Measurements from ENCODE around the gene GFOD1.
A peak's percentile ranks its signal among the peaks of the same experiment; 100 is the strongest.
"Not testable (repeated sequence)": the region's sequence is repeated elsewhere in the genome, so short reads cannot be mapped to it uniquely, and the experiment has no call there.

The GFOD1 gene

DNA sequence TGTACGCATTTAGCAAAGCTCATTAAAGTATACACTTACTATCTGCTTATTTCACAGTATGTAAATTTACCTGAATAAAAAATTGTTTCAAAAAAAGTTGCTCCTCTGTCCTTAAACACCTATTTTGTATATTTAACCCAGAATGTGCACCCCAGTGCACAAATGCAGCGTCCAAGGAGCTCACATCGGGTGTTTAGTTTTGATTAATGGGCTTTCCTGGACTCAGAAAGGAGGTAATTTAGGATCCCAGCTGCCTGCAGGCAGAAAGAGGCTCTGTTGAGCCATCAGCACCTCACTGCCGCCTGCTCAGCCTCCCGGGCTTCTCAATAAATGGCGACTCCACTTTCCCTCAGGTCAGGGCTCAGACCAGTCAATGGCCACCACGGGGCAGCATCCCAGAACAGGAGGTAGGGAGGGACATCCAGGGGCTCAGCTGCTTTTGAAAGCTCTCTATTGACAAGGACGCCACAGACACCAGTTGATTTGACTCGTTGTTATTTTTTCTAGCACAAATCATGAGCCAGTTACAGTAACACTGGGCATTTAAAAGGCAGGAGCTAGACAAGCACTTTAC lies 88.9 kb downstream of the GFOD1 start:
- DNase-seq, result no peak

DNA sequence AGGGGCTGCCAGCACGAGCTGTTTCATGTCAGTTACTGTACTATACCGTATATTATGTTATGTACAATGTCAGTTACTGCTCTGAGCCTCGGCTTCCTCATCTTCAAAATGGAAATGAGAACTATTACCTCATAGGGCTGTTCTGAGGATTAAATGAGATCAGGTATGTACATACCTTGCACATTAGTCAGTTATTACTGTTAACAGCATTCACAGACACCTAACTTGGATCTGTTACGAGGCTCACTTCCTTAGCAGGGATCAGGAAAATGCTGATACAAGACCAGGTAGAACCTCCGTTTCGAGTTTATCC lies 89.4 kb downstream of the GFOD1 start:
- no peak for DNase-seq

DNA sequence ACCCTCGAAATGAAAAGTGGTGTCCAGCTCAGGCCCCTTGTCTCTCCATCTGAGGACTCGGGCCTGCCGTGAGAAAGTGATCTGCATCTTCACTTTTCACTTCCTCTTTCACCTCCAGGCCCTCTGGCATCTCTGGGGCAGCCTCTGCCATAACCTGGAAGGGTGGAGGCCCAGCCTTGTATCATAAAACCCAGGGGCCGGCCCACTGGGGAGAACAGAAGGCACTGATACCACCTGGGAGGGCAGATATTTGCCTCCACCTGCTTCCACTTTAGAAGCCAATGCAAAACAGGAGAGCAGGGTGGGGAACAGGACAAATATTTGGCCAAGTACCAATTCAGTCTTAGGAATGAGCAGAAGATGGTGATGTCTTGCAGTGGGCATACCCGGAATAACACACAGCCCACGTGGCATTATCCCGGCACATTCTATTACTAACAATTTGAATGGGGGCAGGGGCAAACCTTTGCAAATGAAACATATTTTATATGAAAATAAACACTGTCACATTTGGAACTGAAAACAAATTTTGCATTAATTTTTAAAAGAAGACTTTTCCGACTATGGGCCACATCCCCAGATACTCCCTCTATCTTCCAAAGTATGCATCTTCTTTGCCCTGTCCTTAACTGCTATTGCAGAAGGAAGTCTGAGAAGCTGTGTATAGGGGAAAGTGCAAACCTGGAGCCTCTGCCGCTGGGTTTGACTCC lies 89.9 kb downstream of the GFOD1 start:
- DNase-seq, result no peak

DNA sequence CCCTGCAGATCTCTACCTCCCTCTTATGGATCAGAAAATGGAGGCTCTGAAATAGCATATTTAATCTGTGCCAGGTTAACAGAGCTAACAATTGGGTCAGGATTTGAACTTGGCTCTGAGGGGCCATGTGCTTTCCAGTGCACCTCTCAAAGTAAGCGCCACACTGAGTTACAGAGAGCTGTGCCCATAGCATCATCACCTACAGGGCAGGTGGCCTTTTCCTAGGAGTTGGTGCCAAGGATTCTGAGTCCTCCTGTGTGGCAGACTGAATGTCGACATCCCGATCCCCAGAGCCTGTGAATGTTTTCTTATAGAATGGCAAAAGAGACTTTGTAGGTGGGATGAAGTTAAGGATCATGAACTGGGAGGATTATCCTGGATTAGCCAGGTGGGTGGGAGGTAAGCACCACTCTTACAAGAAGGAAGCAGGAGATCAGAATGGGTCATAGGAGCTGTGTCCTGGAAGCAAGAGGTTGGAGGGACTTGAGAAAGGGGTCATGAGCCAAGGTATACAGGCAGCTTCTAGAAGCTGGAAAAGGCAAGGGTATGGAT lies 91.1 kb downstream of the GFOD1 start:
- no peak for DNase-seq

DNA sequence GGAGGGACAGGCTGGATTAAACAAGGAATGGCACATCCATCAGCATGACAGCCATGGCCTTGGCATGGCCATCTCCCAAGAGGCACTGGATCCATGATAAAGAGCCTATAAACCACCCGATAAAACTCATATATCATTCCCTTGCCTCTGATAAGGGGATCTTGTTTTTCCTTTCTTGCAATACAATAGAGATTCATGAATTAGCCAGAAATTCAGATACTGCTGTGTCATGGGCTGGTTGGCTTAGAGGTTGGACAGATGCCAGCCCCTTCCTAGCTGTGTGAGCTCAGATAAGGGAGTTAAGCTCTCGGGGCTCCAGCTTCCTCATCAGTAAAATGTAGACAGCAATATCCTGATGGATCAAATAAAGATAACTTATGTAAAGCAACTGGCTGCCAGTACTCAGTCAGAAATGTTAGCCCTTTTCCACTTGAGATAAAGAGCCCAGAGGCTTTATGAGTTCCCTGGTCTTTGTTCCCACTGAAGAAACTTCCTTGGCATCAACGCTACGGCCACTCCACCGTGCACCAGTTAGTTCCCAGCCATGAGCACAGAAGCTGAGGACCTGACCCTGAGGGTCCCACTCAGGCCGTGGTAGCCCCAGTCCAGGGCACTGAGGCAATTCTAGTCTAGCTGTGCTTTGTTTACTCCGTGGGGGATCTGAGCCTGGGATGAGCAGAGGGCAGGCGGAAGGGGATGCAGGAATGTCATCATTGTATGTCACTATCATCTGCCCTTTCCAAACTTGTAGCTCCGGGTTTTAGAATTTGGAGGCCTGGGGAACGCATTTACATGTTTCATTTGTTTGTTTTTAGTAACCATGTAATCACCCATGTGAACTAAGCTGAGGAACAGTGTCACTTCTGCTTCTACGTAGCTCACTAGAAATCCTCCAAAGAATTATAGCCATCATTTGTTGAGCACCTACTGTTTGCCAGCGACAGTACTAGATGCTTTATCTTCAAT lies 91.8 kb downstream of the GFOD1 start:
- DNase-seq, result peak; percentile 59

DNA sequence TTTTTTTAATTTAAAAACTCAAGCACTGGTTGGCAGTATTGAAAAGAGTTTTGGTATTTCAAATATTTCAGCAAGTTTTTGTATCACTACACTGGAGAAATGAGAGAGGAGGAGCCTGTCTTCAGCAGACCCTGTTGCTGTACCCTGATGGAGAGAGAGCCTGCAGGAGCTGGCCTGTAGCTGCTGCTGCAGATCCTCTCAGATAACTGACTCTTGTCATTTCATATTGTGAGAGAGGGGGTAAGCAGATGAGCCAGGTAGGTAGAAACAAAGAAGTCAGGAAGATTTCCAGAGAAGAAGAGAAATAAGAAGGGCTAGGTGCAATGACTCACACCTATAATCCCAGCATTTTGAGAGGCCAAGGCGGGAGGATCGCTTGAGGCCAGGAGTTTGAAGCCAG lies 94.9 kb downstream of the GFOD1 start:
- no peak for DNase-seq

DNA sequence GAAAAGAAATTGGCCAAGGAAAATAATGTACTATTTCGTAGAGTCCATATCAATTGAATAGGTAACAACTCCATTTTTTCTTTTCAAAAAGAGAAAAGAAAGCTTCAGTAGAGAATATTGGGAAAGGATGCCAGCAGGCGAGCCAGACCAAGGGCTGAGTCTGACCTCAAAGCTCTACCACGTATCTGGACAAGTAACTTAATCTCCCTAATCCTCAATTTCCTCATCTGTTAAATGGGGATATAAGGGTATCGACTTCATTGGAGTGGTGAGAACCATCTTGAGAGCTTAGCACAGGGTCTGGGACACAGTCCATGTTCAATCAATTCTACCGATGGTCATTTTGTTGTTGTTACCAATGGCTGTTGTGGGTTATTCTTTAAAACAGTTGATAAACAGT lies 95.9 kb downstream of the GFOD1 start:
- DNase-seq, result no peak

DNA sequence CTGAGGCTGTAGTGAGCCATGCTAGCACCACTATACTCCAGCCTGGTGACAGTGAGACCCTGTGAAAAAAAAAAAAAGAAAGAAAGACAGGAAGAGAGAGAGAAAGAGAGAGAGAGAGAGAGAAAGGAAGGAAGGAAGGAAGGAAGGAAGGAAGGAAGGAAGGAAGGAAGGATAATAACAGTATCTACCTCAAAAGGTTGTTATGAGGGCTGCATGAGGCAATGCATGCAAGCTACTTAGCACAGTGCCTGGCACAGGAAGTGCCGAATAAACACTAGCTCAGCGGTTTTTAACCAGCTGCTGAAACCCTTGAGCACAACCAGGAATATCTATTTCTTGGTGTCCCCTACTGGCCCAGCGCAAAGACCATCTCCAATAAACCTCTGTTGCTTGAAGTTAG lies 96.7 kb downstream of the GFOD1 start:
- DNase-seq, result no peak

DNA sequence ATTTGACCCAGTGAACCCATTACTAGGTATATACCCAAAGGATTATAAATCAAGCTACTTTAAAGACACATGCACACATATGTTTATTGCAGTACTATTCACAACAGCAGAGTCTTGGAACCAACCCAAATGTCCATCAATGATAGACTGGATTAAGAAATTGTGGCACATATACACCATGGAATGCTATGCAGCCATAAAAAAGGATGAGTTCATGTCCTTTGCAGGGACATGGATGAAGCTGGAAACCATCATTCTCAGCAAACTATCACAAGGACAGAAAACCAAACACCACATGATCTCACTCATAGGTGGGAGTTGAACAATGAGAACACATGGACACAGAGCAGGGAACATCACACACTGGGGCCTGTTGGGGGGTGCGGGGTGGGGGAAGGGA lies 98.2 kb downstream of the GFOD1 start:
- DNase-seq, result not testable (repeated sequence)

DNA sequence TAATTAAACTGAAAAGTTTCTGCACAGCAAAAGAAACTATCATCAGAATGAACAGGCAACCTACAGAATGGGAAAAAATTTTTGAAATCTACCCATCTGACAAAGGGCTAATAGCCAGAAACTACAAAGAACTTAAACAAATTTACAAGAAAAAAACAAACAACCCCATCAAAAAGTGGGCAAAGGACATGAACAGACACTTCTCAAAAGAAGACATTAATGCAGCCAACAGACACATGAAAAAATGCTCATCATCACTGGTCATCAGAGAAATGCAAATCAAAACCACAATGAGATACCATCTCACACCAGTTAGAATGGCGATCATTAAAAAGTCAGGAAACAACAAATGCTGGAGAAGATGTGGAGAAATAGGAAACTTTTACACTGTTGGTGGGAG lies 98.6 kb downstream of the GFOD1 start:
- DNase-seq, result not testable (repeated sequence)

DNA sequence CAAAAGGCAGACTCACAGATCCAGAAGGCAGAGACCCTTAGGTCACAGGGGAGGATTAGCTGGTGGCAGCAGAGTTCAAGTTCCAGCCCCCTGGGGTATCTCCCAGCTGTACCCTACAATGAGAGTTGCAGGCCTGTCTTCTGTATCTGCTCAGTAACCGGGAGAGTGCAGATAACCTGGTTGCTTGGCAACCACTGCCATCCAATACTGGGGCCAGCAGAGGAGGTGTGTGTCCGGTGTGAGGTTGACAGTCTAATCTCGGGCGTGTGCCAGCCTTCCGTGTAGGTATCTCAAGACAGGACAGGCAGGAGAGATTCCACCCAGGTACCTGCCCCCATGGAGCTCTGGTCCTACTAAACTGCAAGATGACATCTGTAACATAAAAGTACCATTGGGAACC lies 102.4 kb downstream of the GFOD1 start:
- DNase-seq, result no peak

DNA sequence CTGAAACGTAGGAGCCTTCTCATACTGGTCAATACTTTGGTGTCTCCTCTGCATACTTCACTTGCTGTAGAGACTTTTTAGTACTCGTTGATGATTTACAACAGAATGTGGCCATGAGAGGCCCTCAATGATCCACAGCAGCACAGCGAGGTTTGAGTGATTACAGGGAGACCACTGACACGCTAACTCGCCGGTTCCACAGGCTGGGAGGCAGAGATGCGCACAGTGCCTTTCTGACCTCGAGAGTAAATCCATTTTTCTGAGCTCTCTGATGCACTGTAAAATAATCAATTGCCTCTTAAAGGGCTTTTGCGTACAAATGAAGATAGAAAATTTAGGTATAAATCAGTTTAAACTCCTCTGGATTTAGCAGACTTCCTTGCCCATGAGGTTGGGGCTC lies 102.9 kb downstream of the GFOD1 start:
- DNase-seq, result no peak

DNA sequence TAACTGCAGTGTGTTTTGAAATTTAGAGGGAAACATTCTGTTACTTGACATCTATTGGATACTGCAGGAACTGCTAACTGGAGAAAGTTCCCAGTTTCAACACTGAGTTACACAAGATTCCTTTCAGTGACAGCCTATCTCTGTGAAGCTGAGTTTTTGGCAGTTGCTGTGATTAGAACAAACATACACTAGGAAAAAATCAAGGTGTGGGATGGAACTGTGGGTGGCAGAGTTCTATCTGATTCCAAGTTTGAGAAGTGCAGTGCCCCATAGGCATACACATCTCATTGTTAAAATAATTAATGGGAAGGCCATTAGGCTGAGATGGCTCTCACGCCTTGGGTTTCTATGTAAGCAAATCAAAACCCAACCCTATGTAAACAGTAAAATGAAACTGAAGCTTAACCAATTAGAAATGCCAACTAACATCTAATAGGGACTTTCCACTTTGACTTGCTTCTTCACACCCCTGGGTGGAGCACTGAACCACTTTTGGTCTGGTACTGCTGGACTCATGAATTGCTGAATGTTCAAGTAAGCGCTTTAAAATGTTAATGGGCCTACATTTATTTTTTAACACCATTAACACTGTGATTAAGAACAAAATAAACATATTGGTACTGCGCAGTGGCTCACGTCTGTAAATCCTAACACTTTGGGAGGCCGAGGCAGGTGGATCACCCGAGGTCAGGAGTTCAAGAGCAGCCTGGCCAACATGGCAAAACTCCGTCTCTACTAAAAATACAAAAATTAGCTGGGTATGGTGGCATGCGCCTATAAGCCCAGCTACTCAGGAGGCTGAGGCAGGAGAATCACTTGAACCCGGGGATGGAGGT lies 103.9 kb downstream of the GFOD1 start:
- DNase-seq, result no peak

DNA sequence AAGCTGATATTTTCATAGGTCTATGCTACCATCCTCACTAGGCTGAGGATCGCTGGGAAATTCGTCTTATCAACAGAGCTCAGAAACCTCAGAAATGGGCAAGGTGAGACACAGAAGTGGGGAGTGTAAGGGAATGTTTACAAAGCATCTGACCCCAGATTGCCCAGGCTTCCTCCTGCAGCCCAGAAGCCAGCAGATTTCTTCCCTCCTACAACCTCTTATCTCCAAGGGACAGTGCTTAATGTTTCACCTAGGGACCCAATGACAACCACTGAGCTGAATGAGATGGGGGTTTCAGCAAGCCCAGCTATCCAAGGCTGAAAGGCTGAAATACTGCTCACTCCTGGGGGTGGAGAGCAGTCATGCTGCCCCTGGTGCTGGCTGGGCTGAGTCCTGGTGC lies 106.6 kb downstream of the GFOD1 start:
- no peak for DNase-seq

DNA sequence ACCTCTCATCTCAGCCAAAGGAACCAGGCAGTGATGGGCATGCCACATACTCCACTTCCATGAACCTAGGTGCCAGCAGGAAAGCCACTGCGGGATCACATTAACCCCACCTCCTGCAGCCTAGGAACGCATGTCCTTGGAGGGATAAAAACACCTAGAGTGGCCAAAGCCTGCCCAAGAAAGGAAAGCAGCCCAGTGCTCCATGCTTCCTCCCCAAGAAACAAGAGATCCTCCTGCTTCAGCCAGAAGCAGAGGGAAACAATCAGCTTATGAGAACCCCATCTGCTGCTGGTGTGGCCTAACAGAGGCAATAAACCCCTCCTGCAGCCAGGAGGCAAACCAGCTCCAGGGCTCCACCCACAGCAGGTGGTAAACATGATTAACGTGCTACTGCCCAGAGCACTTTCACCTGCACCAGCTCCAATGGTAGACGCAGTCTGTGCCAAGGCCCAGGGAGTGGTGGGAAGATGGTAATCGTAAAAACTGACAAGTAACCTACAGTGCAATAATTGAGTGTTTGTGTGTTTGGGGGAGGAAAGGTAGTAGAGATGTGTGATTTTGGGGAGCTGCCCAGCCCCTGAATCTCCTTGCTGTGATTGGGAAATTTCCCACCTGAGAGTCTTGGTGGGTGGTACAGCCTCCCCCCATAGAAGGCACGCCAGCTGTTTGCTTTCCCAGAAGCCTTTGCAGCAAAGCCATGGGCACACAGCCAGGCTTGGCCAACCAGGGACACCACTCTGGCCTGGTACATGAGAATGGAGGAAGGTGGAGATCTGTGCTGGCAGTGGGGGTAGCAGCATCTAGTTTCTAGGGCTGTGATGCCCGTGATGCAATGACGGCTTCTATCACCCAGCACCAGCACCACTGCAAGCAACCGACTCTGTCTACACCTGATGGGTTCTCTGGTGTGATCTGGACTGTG lies 108.5 kb downstream of the GFOD1 start:
- DNase-seq, result no peak

DNA sequence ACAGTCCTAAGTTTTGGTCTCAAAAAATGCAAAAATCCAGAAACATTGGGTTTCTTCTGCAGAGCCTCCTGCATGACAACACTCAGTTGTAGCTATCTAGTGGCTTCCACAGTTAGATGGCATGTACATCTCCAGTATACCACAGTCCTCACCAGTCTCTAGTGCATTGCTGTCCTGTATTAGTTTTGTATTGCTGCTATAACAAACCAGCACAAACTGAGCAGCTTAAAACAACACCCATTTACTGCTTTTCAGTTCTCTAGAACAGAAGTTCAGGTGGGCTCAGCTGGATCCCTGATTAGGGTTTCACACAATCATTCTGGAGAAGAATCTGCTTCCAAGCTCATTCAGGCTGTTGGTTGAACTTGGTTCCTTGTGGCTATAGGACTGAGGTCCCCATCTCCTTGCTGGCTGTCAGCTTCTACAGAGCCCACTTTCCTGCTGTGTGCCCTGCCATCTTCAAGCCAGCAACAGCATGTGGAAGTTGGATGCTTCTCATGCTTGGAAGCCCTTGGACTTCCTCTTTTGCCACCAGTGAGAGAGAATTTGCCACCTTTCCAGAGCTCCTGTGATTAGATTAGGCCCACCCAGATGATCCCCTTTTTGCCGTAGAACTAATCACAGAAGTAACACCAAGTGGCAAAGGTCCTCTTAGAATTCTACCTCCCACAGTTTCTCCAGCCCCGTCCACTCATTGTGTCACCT lies 110.2 kb downstream of the GFOD1 start:
- no peak for DNase-seq

DNA sequence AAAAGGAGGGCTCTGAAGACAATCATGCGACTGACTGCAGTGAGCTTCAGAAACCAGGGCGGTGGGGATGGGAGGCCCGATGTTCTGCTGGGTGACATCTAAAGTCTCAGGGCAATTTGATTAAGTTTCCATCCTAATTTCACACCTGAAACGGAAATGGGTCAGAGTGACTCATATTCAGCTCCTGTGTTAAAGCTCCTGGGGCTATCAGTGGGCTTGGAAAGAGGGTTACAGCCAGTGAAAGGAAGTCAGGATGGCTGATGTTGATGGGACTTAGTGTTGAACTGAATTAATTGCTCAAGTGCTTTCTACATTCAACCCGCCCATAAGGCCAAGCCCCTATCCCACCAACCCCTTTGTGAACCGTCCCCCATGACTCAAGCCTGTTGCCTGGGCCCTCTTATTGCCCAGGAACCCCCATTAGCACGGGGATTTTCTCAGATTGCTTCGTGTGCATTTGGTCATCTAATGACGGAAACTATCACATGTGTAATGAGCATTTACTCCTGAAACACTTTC lies 112.0 kb downstream of the GFOD1 start:
- no peak for DNase-seq

DNA sequence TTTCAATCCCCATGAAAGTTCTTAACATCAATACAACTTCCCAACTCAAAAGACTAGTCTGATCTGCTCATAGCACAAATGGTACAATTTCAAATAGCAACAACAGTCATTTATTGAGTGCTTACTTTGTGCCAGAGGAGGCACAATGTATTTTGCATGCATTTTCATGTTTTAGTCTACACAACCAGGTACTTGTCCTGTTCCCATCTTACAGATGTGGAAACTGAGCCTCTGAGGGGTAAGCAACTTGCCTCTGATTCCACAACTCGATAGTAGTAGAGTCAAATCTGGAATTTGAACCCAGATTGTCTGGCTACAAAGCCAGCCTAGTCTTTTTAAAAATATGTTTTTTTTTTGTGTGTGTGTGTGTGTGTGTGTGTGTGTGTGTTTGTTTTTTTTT lies 113.5 kb downstream of the GFOD1 start:
- no peak for DNase-seq

DNA sequence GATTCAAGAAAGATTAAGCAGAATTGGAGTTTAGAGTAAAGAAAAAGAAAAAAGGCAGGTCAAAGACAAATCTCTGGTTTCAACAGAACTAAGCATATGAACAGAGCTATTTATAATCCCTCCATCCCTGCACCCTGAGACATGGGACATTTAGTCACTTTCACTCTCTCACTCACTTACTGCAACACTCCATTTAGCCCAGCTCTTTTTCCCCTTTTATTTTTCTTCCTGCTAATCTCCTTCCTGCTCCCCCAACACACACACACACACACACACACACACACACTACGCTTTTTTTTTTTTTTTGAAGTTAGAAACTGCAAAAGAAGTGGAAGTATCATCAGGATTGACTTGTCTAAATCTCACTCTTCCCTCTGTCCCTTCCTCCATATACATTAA lies 113.9 kb downstream of the GFOD1 start:
- DNase-seq, result no peak

DNA sequence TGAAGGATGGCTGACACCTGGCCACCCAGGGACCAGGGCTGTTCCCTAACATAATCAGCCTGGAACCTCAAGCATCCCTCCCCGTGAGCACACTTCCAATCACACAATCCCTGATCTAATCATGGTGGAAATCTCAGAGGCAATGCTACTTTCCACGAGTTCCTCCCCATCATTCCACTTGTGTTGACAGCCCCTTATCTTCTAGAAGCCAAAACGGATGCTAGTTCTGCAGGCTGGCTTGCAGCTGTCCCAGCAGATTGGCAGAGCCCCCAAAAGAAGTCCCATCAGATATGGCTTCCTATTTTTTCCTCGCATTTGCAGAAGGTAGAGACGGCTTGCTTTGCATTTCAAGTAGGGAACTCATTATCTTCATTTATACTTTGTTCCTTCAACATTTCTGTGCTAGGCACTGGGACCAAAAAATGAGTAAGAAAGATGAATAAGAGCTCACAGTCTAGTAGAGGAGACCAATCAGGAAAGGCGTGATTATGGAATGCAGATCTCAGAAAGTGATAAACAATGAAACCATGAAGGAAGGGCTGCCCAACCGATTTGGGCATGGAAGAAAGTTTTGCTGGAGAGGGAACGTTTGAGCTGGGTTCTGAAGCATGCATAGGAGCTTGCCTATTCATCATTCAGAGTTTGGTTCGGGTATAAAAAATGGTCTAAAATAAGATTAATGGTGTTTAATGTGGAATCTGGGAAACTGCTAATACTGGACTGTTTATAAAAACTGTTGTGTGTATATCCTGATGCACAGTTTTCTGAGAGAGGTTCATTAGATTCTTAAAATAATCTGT lies 114.5 kb downstream of the GFOD1 start:
- no peak for DNase-seq
